HG03565 (cell line): Measurements from ENCODE around the gene ZFHX3.

ENCODE experiments used
- ATAC-seq: cut with Tn5 transposase; IDR thresholded peaks from one replicate; pipeline ENCODE4 v1.9.1; 2021; ENCODE audit warnings: mild to moderate bottlenecking, moderate library complexity; ENCODE audit not compliant: unreplicated experiment

ZFHX3 gene

GRCh38 chr16:72889616-72890582, 158.0 kb downstream of the ZFHX3 start:
- ATAC-seq, result no peak

- ATAC-seq, result no peak
Observed at GRCh38 chr16:72887537-72887936, 160.4 kb downstream of the ZFHX3 start.

GRCh38 chr16:72886346-72886974, 161.5 kb downstream of the ZFHX3 start:
- ATAC-seq, result no peak

GRCh38 chr16:72884573-72884972, 163.4 kb downstream of the ZFHX3 start:
- no peak for ATAC-seq

- no peak for ATAC-seq
Observed at GRCh38 chr16:72884037-72884436, 163.9 kb downstream of the ZFHX3 start.

- ATAC-seq, result no peak
Observed at GRCh38 chr16:72879846-72880245, 168.1 kb downstream of the ZFHX3 start.

- ATAC-seq, result no peak
Observed at GRCh38 chr16:72878301-72879269, 169.3 kb downstream of the ZFHX3 start.

GRCh38 chr16:72877374-72878028, 170.4 kb downstream of the ZFHX3 start:
- no peak for ATAC-seq

- ATAC-seq, result no peak
Observed at GRCh38 chr16:72876981-72877373, 171.0 kb downstream of the ZFHX3 start.

GRCh38 chr16:72876221-72876620, 171.7 kb downstream of the ZFHX3 start:
- ATAC-seq, result no peak

GRCh38 chr16:72875291-72876031, 172.5 kb downstream of the ZFHX3 start:
- ATAC-seq, result no peak

- ATAC-seq, result no peak
Observed at GRCh38 chr16:72873853-72874252, 174.1 kb downstream of the ZFHX3 start.

- no peak for ATAC-seq
Observed at GRCh38 chr16:72873044-72873443, 174.9 kb downstream of the ZFHX3 start.

GRCh38 chr16:72865835-72866234, 182.1 kb downstream of the ZFHX3 start:
- no peak for ATAC-seq

GRCh38 chr16:72865258-72865657, 182.7 kb downstream of the ZFHX3 start:
- no peak for ATAC-seq

- no peak for ATAC-seq
Observed at GRCh38 chr16:72864130-72864833, 183.6 kb downstream of the ZFHX3 start.

- no peak for ATAC-seq
Observed at GRCh38 chr16:72862090-72862489, 185.8 kb downstream of the ZFHX3 start.

GRCh38 chr16:72860726-72861562, 187.0 kb downstream of the ZFHX3 start:
- no peak for ATAC-seq
